ENCODE data around the gene ATXN1. TPM values are rescaled to one million over a fixed set of nuclear protein-coding genes. Genes with fewer than 3 reads are reported as not detected.

ATXN1 gene
- total RNA-seq, 5 donors from 2014 or later (not counting 1 experiment from before 2014, with no cell fraction given): 65.1 to 101 (median 77.5) TPM

DNA sequence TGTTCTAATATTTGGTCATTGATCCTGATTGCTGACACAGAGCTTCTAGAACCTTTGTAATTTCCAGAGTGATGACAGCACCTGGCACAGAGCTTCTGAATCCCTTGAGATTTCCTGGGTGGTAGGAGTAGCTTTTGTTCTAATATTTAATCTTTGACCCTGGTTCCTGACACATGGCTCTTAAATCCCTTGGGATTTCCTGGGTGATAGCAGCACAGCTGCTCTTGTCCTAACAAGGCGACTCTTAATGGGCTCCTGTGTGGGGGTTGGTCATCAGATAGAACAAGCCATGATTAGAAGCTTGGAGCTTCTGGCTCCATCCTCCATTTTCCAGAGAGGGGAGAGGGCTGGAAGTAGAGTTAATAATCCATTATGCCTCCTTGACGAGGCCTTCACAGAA lies 504.5 kb downstream of the ATXN1 start:
- Mint-ChIP-seq H3K27ac (no peak overlapping the region), H3K4me1 (peaks cover 0 to 4% (median 0%) of the 10 kb centered on the region in 3 donors), H3K4me3 (no peak overlapping the region), H3K27me3 (peaks cover 0 to 2% of the 10 kb centered on the region in 2 donors), H3K36me3 (no peaks in the 10 kb centered on the region), H3K9me3 (no peaks in the 10 kb centered on the region)
- Histone ChIP-seq H3K27ac (ENCODE audit: low read length) (no peak overlapping the region), H3K36me3 (ENCODE audit: control insufficient read depth in 2 of 2, extremely low read depth in 1 of 2, insufficient read depth in 1 of 2, low read length in 1 of 2) (no peaks in the 10 kb centered on the region), H3K9me3 (no peaks in the 10 kb centered on the region), H3K4me1 (ENCODE audit: control insufficient read depth in 1 of 2, extremely low read depth in 1 of 2, insufficient read depth in 2 of 2, low read length in 2 of 2) (peaks cover 0 to 2% of the 10 kb centered on the region in 2 experiments), H3K4me3 (ENCODE audit: control insufficient read depth in 1 of 2, extremely low read depth in 1 of 2, low read length in 1 of 2) (no peak overlapping the region), H3K27me3 (replicated peaks in 1 of 2; ENCODE audit: control insufficient read depth in 2 of 2, extremely low read depth in 1 of 2, insufficient read depth in 2 of 2, low read length in 1 of 2) (peaks cover 0 to 3% of the 10 kb centered on the region in 2 experiments)
- ChIA-PET CTCF (interaction anchor here in 1 of 2 donors (0.7 kb wide), 1 partner anchor 676 kb away, joined by 4 read pairs; no protein-coding TSS in a partner anchor), POLR2A (no interaction called here)
- ATAC-seq (replicated peaks in 1 of 4) (no peak), DNase-seq (no peak)
- no CpG with 5 or more reads among the region's 2 CpGs for WGBS (ENCODE audit: insufficient coverage)

DNA sequence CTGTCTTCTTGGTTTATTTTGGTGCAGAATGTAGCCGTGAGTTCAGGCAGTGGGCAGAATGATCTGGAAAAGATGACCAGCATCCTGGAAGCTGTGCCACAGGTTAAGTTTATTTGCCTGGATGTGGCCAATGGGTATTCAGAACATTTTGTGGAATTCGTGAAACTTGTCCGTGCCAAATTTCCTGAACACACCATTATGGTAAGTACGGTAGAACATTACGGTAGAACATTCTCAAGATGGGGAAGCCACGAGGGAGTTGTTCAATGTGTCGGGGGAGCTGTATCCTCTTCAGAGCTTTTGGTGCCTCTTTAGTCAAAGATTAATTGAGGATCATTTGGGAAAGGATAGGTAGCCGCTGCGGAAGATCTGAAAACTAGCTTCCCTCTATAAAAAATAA lies 506.7 kb downstream of the ATXN1 start:
- Mint-ChIP-seq H3K27ac (no peak overlapping the region), H3K36me3 (no peaks in the 10 kb centered on the region), H3K4me1 (peaks cover 0 to 4% (median 0%) of the 10 kb centered on the region in 3 donors), H3K27me3 (peaks cover 0 to 2% of the 10 kb centered on the region in 2 donors), H3K9me3 (no peaks in the 10 kb centered on the region), H3K4me3 (no peak overlapping the region)
- ChIA-PET POLR2A (interaction anchor here in 1 of 2 donors (0.5 kb wide), 1 partner anchor 697 kb away, joined by 3 read pairs; no protein-coding TSS in a partner anchor), CTCF (no interaction called here)
- no peak overlapping the region for H3K27ac ChIP-seq (ENCODE audit: low read length)
- peaks cover 0 to 2% of the 10 kb centered on the region in 2 experiments for H3K4me1 ChIP-seq (ENCODE audit: control insufficient read depth in 1 of 2, extremely low read depth in 1 of 2, insufficient read depth in 2 of 2, low read length in 2 of 2)
- H3K4me3 ChIP-seq (ENCODE audit: control insufficient read depth in 1 of 2, extremely low read depth in 1 of 2, low read length in 1 of 2): no peak overlapping the region
- H3K36me3 ChIP-seq (ENCODE audit: control insufficient read depth in 2 of 2, extremely low read depth in 1 of 2, insufficient read depth in 1 of 2, low read length in 1 of 2): no peaks in the 10 kb centered on the region
- H3K9me3 ChIP-seq: no peaks in the 10 kb centered on the region
- 100% methylated on average over 2 of the region's 9 CpGs for WGBS (ENCODE audit: insufficient coverage)
- no peak for ATAC-seq (replicated peaks in 1 of 4)
- H3K27me3 ChIP-seq (replicated peaks in 1 of 2; ENCODE audit: control insufficient read depth in 2 of 2, extremely low read depth in 1 of 2, insufficient read depth in 2 of 2, low read length in 1 of 2): peaks cover 0 to 3% of the 10 kb centered on the region in 2 experiments
- no peak for DNase-seq

DNA sequence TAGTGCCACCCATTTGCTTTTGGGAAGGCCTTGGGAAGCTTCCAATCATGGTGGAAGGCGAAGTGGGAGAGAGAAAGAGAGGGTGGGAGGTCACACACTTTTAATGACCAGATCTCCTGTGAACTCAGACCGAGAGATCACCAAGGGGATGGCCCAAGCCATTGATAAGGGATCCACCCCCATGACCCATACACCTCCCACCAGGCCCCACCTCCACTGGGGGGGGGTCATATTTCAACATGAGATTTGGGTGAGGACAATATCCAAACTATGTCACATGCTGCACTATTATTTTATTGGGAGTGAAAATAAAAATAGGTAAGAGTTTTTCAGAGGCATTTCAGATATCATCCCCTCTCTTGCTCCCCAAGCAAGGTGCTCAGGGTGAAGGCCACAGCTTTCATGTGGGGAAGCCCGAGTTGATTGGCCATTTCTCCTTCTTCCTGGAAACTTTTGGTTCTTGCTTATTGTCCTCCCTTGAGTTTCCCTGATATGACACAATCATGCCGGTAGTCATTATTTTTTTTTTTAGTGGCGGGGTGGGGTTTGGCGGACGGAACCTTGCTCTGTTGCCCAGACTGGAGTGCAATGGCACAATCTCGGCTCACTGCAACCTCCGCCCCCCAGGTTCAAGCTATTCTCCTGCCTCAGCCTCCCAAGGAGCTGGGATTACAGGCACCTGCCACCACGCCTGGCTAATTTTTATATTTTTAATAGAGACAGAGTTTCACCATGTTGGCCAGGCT lies 507.7 kb downstream of the ATXN1 start:
- H3K27me3 ChIP-seq (replicated peaks in 1 of 2; ENCODE audit: control insufficient read depth in 2 of 2, extremely low read depth in 1 of 2, insufficient read depth in 2 of 2, low read length in 1 of 2): peaks cover 0 to 3% of the 10 kb centered on the region in 2 experiments
- DNase-seq (no peak), ATAC-seq (replicated peaks in 1 of 4) (no peak)
- no peaks in the 10 kb centered on the region for H3K36me3 Mint-ChIP-seq
- H3K27ac Mint-ChIP-seq: no peak overlapping the region
- H3K27ac ChIP-seq (ENCODE audit: low read length): no peak overlapping the region
- H3K9me3 ChIP-seq: no peaks in the 10 kb centered on the region
- no peaks in the 10 kb centered on the region for H3K36me3 ChIP-seq (ENCODE audit: control insufficient read depth in 2 of 2, extremely low read depth in 1 of 2, insufficient read depth in 1 of 2, low read length in 1 of 2)
- H3K4me3 ChIP-seq (ENCODE audit: control insufficient read depth in 1 of 2, extremely low read depth in 1 of 2, low read length in 1 of 2): no peak overlapping the region
- POLR2A ChIA-PET: no interaction called here
- H3K9me3 Mint-ChIP-seq: no peaks in the 10 kb centered on the region
- no peaks in the 10 kb centered on the region for H3K27me3 Mint-ChIP-seq
- CTCF ChIA-PET: no interaction called here
- peaks cover 0 to 2% of the 10 kb centered on the region in 2 experiments for H3K4me1 ChIP-seq (ENCODE audit: control insufficient read depth in 1 of 2, extremely low read depth in 1 of 2, insufficient read depth in 2 of 2, low read length in 2 of 2)
- no peak overlapping the region for H3K4me3 Mint-ChIP-seq
- H3K4me1 Mint-ChIP-seq: peaks cover 0 to 4% (median 0%) of the 10 kb centered on the region in 3 donors
- WGBS (ENCODE audit: insufficient coverage): 73% methylated on average over 2 of the region's 10 CpGs

DNA sequence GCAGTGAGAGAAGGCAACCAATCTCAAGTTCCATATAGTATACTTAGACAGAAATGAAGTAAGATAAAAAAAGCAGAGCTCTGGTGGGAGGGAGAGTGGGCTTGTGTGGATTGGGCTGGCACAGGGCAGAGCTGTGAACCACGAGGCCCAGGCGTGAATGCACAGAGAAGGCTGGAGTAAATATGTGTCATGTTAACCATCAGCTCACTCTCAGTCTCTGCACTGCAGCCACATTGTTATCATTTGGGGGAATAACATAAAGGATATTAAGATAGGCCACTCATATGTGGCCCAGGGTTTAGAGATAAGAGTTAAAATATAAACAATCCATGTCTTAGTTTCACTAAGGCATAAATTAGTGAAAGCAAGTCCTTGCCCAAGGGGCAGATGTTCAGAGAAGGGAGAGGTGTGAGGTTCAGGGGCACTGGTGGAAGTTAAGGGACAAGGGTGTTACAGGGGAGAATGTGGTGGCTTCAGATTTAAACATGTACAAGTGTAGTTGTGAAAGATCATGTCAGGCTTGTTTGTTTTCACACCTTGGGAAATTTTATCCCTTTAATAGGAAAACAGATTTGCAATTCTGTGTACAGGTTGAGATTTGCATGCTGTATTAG lies 508.5 kb downstream of the ATXN1 start:
- no peak overlapping the region for H3K4me3 Mint-ChIP-seq
- H3K27me3 Mint-ChIP-seq: no peaks in the 10 kb centered on the region
- H3K4me1 Mint-ChIP-seq: peaks cover 0 to 4% (median 0%) of the 10 kb centered on the region in 3 donors
- Histone ChIP-seq H3K36me3 (ENCODE audit: control insufficient read depth in 2 of 2, extremely low read depth in 1 of 2, insufficient read depth in 1 of 2, low read length in 1 of 2) (no peaks in the 10 kb centered on the region), H3K27ac (ENCODE audit: low read length) (no peak overlapping the region), H3K9me3 (no peaks in the 10 kb centered on the region), H3K4me3 (ENCODE audit: control insufficient read depth in 1 of 2, extremely low read depth in 1 of 2, low read length in 1 of 2) (no peak overlapping the region), H3K27me3 (replicated peaks in 1 of 2; ENCODE audit: control insufficient read depth in 2 of 2, extremely low read depth in 1 of 2, insufficient read depth in 2 of 2, low read length in 1 of 2) (peaks cover 0 to 3% of the 10 kb centered on the region in 2 experiments), H3K4me1 (ENCODE audit: control insufficient read depth in 1 of 2, extremely low read depth in 1 of 2, insufficient read depth in 2 of 2, low read length in 2 of 2) (peaks cover 0 to 2% of the 10 kb centered on the region in 2 experiments)
- ATAC-seq (replicated peaks in 1 of 4) (no peak), DNase-seq (peak in 7 of 35 experiments; percentile 4 to 26 (median 14))
- ChIA-PET POLR2A (no interaction called here), CTCF (no interaction called here)
- H3K27ac Mint-ChIP-seq: no peak overlapping the region
- H3K36me3 Mint-ChIP-seq: no peaks in the 10 kb centered on the region
- no peaks in the 10 kb centered on the region for H3K9me3 Mint-ChIP-seq
- 31% methylated on average over 2 of the region's 2 CpGs for WGBS (ENCODE audit: insufficient coverage)

DNA sequence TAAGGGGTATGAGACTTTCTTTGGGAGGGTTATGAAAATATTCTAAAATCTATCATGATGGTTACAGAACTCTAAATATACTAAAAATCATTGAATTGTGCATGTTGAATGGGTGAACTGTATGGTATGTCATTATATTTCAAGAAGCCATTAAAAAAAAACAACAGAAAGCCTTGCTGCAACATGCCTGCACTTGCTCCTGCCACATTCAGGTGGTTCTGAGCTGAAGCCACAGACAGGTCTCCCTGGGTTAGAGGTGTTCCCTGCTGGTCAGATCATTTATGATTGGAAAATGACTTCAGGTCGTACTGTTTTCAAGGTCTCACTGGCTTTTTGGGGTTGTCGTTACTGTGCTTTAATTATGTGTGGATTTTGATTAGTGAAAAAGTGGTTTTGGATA lies 509.6 kb downstream of the ATXN1 start:
- H3K9me3 ChIP-seq: no peaks in the 10 kb centered on the region
- WGBS (ENCODE audit: insufficient coverage): 100% methylated on average over 1 of the region's 2 CpGs
- Mint-ChIP-seq H3K27ac (no peak overlapping the region), H3K9me3 (no peaks in the 10 kb centered on the region), H3K36me3 (no peaks in the 10 kb centered on the region), H3K27me3 (no peaks in the 10 kb centered on the region), H3K4me1 (peaks cover 0 to 4% (median 0%) of the 10 kb centered on the region in 3 donors), H3K4me3 (no peak overlapping the region)
- H3K27ac ChIP-seq (ENCODE audit: low read length): no peak overlapping the region
- H3K4me1 ChIP-seq (ENCODE audit: control insufficient read depth in 1 of 2, extremely low read depth in 1 of 2, insufficient read depth in 2 of 2, low read length in 2 of 2): peaks cover 0 to 2% of the 10 kb centered on the region in 2 experiments
- peaks cover 0 to 3% of the 10 kb centered on the region in 2 experiments for H3K27me3 ChIP-seq (replicated peaks in 1 of 2; ENCODE audit: control insufficient read depth in 2 of 2, extremely low read depth in 1 of 2, insufficient read depth in 2 of 2, low read length in 1 of 2)
- CTCF ChIA-PET: no interaction called here
- H3K36me3 ChIP-seq (ENCODE audit: control insufficient read depth in 2 of 2, extremely low read depth in 1 of 2, insufficient read depth in 1 of 2, low read length in 1 of 2): no peaks in the 10 kb centered on the region
- DNase-seq (no peak), ATAC-seq (replicated peaks in 1 of 4) (no peak)
- POLR2A ChIA-PET: no interaction called here
- H3K4me3 ChIP-seq (ENCODE audit: control insufficient read depth in 1 of 2, extremely low read depth in 1 of 2, low read length in 1 of 2): no peak overlapping the region

DNA sequence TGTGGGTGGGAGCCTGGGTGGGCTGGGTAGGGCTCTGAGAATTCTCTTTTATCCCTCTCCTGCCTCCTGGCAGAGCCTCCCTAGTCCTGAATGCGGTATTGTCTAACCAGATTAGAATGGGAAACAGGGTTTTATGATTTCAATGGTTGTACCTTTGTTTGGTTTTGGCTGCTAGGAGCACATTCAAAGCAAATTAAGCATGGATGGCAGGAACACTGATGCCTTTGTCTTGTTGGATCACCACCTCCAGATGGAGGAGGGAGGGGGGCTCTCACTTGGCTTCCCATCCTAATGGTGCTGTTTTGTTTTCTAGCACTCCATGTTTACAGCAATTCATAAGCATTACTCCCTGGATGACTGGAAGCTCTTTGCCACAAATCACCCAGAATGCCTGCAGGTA lies 511.3 kb downstream of the ATXN1 start:
- ATAC-seq (replicated peaks in 1 of 4) (no peak), DNase-seq (no peak)
- ChIA-PET CTCF (no interaction called here), POLR2A (no interaction called here)
- Mint-ChIP-seq H3K27me3 (peaks cover 0 to 5% of the 10 kb centered on the region in 2 donors), H3K36me3 (no peaks in the 10 kb centered on the region), H3K4me1 (peaks cover 0 to 4% (median 0%) of the 10 kb centered on the region in 3 donors), H3K27ac (no peak overlapping the region), H3K9me3 (no peaks in the 10 kb centered on the region), H3K4me3 (no peak overlapping the region)
- Histone ChIP-seq H3K4me3 (ENCODE audit: control insufficient read depth in 1 of 2, extremely low read depth in 1 of 2, low read length in 1 of 2) (no peak overlapping the region), H3K36me3 (ENCODE audit: control insufficient read depth in 2 of 2, extremely low read depth in 1 of 2, insufficient read depth in 1 of 2, low read length in 1 of 2) (no peaks in the 10 kb centered on the region), H3K4me1 (ENCODE audit: control insufficient read depth in 1 of 2, extremely low read depth in 1 of 2, insufficient read depth in 2 of 2, low read length in 2 of 2) (peaks cover 0 to 2% of the 10 kb centered on the region in 2 experiments), H3K27me3 (replicated peaks in 1 of 2; ENCODE audit: control insufficient read depth in 2 of 2, extremely low read depth in 1 of 2, insufficient read depth in 2 of 2, low read length in 1 of 2) (peaks cover 0 to under 1% of the 10 kb centered on the region in 2 experiments), H3K27ac (ENCODE audit: low read length) (no peak overlapping the region), H3K9me3 (no peaks in the 10 kb centered on the region)
- no CpG with 5 or more reads among the region's 1 CpG for WGBS (ENCODE audit: insufficient coverage)
